IPS DF 4.7 (cell line): ENCODE results near the gene BCKDHA.
"Not testable (repeated sequence)": the region's sequence is repeated elsewhere in the genome, so short reads cannot be mapped to it uniquely, and the experiment has no call there.

ENCODE experiments used
- DNase-seq: peaks from one replicate; pipeline ENCODE4 v3.0.0-alpha.2; 2013; ENCODE audit warnings: low spot score; ENCODE audit errors: extremely low read depth

BCKDHA gene

DNA sequence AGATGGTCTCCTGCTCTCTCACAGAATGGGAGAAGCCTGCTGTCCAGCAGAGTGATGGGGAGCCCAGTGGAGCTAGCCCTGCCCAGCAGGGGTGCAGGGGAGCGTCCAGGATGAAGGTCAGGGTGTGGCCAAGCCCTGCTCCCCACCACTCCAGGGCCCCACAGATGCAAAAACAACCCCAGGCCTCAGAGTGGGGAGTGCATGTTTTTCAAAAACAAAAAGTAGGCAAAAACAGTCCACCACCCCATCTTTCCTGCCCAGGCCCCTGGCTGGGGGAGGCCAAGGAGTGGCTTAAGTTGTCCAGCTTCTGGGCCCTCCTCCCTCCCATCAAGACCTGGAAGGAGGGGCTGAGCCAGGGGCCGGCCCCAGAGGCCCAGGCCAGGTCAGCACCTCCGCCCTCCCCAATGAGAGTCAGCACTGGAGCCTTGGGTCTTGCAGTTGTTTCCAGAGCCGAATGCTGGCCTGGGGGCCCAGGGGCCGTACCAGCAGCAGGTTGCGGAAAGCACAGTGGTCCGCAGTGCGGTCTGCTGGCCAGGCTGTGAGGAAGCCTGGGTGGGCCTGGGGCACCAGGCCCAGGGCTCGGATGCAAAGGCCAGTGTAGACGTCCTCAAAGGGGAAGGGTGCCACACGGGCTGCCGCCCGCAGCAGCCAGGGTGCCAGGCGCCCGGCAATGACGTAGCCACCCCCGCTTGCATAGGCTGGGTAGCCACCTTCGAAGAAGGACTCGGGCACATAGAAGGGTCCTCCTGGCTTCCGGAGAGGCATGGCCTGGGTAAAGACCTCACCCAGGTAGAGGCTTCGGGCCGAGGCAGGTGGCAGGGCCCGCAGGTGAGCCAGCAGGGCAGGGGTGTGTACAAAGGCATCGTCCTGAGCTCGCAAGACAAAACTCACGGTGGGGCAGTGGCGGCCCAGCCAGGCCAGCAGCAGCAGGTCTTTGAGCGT lies 27.8 kb downstream of the BCKDHA start:
- no peak for DNase-seq

- DNase-seq: no peak
Measured at GRCh38 chr19:41426116-41426841, 28.7 kb downstream of the BCKDHA start.

DNA sequence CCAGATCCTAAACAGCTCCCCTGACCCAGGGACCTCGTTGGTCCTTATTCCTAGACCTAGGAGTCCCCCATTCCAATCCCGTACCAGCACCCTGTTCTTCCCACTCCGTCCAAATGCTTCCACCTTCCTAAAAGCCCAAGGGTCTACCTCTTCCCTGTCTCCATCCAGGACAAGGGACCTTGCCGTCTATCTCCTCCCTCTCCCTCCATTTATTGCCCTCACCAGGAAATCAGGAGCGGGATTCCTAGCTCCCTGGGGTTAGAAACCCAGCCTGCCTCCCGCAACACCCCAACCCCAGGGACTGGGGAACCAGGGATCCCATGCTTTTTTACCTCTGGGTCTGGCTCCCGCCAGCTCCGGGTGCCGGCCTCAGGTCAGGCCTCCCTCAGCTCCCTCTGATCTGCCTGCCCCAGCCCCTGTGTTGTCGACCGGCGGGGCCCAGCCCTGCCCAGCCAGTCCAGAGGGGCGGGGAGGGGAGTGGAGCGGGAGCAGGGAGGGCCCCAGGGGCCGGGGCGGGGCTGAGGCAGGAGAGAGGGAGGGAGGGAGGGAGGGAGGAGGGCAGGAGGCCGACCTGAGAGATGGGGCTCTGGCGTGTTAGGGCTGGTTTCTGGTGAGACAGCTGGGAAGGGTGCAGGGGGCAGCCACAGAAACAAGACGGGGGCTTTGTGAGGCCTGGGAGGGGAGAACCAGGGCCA lies 29.5 kb downstream of the BCKDHA start, which contains the start of gene B3GNT8:
Gene B3GNT8, minus strand, starts transcription at position 423 of the 695 bp plus-strand sequence. CDS start 596 bp downstream, outside the sequence.
- DNase-seq: no peak

GRCh38 chr19:41427647-41428480 lies 30.2 kb downstream of the BCKDHA start:
- no peak for DNase-seq

DNA sequence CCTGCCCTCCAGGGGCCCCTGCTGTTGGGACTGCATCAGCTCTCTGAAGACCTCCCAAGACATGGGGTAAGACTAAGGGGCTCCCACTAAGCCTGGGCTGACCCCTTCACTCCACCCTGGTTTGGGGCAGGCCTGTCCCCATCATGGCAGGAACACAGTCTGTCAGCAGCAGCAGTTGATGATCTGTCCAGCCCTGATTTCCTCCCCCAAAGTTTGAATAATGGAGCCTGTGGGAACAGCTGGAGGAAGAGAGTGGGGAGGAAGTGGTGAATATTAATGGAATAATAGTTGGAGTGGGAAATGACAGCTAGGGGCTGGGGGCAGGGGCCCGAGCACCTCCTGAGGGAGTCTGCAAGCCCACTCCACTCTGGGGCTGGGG lies 30.9 kb downstream of the BCKDHA start:
- no peak for DNase-seq

DNA sequence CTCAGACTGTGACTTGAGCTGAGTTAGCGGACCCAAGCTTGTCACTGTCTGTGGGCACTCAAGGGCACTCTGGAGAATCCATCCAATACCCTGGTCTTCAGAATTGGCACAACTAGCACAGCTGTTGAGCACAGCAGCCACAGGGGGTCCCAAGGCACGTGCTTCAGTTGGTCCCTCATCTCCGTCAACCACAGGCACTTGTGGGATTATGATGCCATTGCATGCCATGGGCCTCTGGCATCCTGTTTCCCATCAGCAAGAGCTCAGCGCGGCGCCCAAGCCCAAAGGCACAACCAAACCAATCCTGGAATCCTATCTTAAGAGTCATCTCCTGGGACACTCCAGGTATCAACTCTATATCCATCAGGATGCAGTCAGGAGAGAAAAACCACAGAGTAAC lies 33.3 kb downstream of the BCKDHA start:
- DNase-seq: no peak

- no peak for DNase-seq
Measured at GRCh38 chr19:41431426-41432386, 34.1 kb downstream of the BCKDHA start.

GRCh38 chr19:41433171-41433570 lies 35.6 kb downstream of the BCKDHA start:
- DNase-seq: no peak

- no peak for DNase-seq
Measured at GRCh38 chr19:41434450-41434849, 36.8 kb downstream of the BCKDHA start.

DNA sequence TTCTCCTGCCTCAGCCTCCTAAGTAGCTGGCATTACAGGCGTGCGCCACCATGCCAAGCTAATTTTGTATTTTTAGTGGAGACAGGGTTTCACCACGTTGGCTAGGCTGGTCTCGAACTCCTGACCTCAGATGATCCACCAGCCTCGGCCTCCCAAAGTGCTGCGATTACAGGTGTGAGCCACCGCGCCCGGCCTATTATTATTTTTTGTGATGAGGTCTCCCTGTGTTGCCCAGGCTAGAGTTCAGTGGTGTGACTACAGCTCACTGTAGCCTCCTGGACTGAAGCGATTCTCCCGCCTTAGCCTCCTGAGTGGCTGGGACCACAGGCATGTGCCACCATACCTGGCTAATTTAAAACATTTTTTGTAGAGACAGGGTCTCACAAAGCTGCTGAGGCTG lies 37.8 kb downstream of the BCKDHA start:
- not testable (repeated sequence) for DNase-seq

- DNase-seq: no peak
Measured at GRCh38 chr19:41435936-41436673, 38.5 kb downstream of the BCKDHA start.

DNA sequence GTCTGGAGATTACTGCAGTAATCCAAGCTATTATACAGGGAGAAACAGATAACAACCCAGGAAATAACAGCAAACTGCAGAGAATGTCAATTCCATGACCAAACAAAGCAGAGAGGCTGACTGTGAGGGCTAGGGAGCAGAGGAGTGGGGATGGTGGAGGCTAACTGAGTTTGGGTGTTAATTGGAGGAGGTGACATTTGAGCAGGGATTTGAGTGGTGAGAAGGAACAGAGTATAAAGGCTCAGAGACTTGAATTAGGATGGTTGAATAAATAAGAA lies 39.0 kb downstream of the BCKDHA start:
- DNase-seq: no peak

GRCh38 chr19:41437944-41438574 lies 40.4 kb downstream of the BCKDHA start:
- DNase-seq: no peak

- DNase-seq: peak; percentile 97
Measured at GRCh38 chr19:41439441-41440222, 42.0 kb downstream of the BCKDHA start, which contains the start of gene DMAC2. Gene DMAC2, minus strand, starts transcription at chr19:41439912. Its CDS starts 13 bp downstream, at chr19:41439899.

DNA sequence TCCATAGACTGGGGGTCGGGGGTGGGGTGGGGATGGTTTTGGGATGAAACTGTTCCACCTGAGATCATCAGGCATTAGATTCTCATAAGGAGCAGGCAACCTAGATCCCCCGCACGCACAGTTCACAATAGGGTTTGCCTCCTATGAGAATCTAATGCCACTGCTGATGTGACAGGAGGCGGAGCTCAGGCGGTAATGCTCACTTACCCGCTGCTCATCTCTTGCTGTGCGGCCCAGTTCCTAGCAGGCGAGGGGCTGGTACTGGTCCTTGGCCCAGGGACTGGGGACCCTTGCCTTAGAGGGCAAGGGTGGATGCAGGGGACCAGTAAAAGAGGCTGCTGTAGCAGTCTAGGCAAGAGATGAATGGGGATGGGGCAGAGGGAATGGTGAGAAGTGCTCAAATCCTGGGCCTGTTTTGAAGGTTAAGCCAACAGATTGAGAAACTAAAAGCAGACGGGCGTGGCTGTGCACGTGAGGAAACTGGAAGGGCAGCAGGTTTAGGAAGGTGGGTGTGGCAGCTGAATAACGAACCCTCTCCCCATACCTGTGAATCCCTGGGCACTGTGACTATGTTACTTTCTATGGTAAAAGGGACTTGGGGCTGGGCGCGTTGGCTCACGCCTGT lies 43.8 kb downstream of the BCKDHA start:
- DNase-seq: no peak

GRCh38 chr19:41442473-41443355 lies 45.1 kb downstream of the BCKDHA start, which contains the start of gene ERICH4:
Gene ERICH4, plus strand, starts transcription at chr19:41443156. Its CDS starts 14 bp downstream, at chr19:41443170.
- DNase-seq: no peak
